Upper lobe of left lung (tissue), 6 donors: ENCODE data around the gene ERCC4. TPM values are rescaled to one million over a fixed set of nuclear protein-coding genes. Genes with fewer than 3 reads are reported as not detected.
A peak's percentile ranks its signal among the peaks of the same experiment; 100 is the strongest.

Experiments used
- ATAC-seq, 2 donors: fragments of 200-7000 bp; cut with Tn5 transposase; one replicate each; pipeline ENCODE4 v1.9.1; 2022; ENCODE audit warnings: mild to moderate bottlenecking in 2 of 2, moderate library complexity in 2 of 2; ENCODE audit not compliant: low FRiP score in 2 of 2
- DNase-seq, 2 donors: peaks; one replicate each; pipeline ENCODE4 v3.0.0-alpha.2; 2019 to 2020
- H3K27ac ChIP-seq, 4 donors: fragments of 200-600 bp; sonication (generic); one replicate each; pipeline ENCODE4 v1.5.1; 2016 to 2019
- H3K27me3 ChIP-seq, 4 donors: fragments of 200-600 bp; sonication (generic); one replicate each; pipeline ENCODE4 v1.5.1; 2017 to 2019
- H3K36me3 ChIP-seq, 4 donors: fragments of 200-600 bp; sonication (generic); one replicate each; pipeline ENCODE4 v1.5.1; 2016 to 2019
- H3K4me1 ChIP-seq, 4 donors: fragments of 200-600 bp; sonication (generic); one replicate each; pipeline ENCODE4 v1.5.1; 2018 to 2019
- H3K4me3 ChIP-seq, 4 donors: fragments of 200-600 bp; sonication (generic); one replicate each; pipeline ENCODE4 v1.5.1; 2017 to 2019; ENCODE audit warnings: mild to moderate bottlenecking in 2 of 4, moderate library complexity in 1 of 4
- H3K9me3 ChIP-seq, 4 donors: fragments of 200-600 bp; sonication (generic); one replicate each; pipeline ENCODE4 v1.5.1; 2018 to 2019
- CTCF ChIP-seq, 6 experiments: fragments of 450-650 bp in 4 of 6; fragments of 200-600 bp in 2 of 6; sonication (generic) in 2 of 6; IDR thresholded peaks; one replicate each; pipeline ENCODE4 v1.5.1; 2016 to 2019; ENCODE audit warnings: antibody characterized with exemption in 6 of 6
- EP300 ChIP-seq, 4 donors: sonication (generic); formaldehyde crosslinking; IDR thresholded peaks; one replicate each; pipeline ENCODE4 v1.5.1; 2017; ENCODE audit warnings: antibody characterized with exemption in 4 of 4, control low read depth in 2 of 4
- POLR2A ChIP-seq, 4 donors: fragments of 450-650 bp; IDR thresholded peaks; one replicate each; pipeline ENCODE4 v1.5.1; 2016 to 2017; ENCODE audit warnings: antibody characterized with exemption in 4 of 4, mild to moderate bottlenecking in 2 of 4
- POLR2AphosphoS5 ChIP-seq, 2 donors: sonication (generic); formaldehyde crosslinking; IDR thresholded peaks; one replicate each; pipeline ENCODE4 v1.5.1; 2017; ENCODE audit warnings: antibody characterized with exemption in 2 of 2
- whole genome bisulfite sequencing, 2 donors: methylation state at CpG; one replicate each; pipeline ENCODE4 v1.1.5; 2017 to 2018; 5-methylcytosine and 5-hydroxymethylcytosine counted together
- total RNA-seq, 6 donors: library from RNA; depleted of rRNA in 4 of 6; stranded (reverse); fragments of >200 nt in 4 of 6; gene quantifications; one replicate each; pipeline versions ENCODE4 v1.1.0 to v1.2.1, GENCODE V29; 2016 to 2021
- donor health status: DM: no; HTN: no; CAD: no; lungs with moderate emphysema.
- donor health status: DM: no; HTN: yes; CAD: no; lungs with severe emphysema.

ERCC4 gene
- total RNA-seq, 6 donors from 2014 or later = 4.2 to 12.1 (median 7.5) TPM

GRCh38 chr16:13931845-13932244 is 11.9 kb downstream of the ERCC4 start:
- Histone ChIP-seq H3K36me3 (peaks cover 6 to 49% (median 12%) of the 10 kb centered on the region in 4 donors), H3K9me3 (no peaks in the 10 kb centered on the region), H3K27ac (no peak overlapping the region), H3K4me3 (no peak overlapping the region), H3K4me1 (peaks cover 0 to 4% (median 0%) of the 10 kb centered on the region in 4 donors), H3K27me3 (no peaks in the 10 kb centered on the region)
- no peak for DNase-seq
- TF ChIP-seq CTCF (IDR thresholded peaks at IDR 0.05) = no peak
- TF ChIP-seq EP300 (IDR thresholded peaks at IDR 0.05) = no peak
- no peak for TF ChIP-seq POLR2A (IDR thresholded peaks at IDR 0.05)
- no peak for TF ChIP-seq POLR2AphosphoS5 (IDR thresholded peaks at IDR 0.05)
- ATAC-seq = no peak
- WGBS, 2 donors = 77 to 79% methylated on average over 10 of the region's 10 CpGs

GRCh38 chr16:13935408-13935807 is 15.5 kb downstream of the ERCC4 start:
- Histone ChIP-seq H3K4me1 (peaks cover 0 to 4% (median 0%) of the 10 kb centered on the region in 4 donors), H3K27ac (no peak overlapping the region), H3K36me3 (peaks cover 6 to 59% (median 12%) of the 10 kb centered on the region in 4 donors), H3K9me3 (no peaks in the 10 kb centered on the region), H3K27me3 (no peaks in the 10 kb centered on the region), H3K4me3 (no peak overlapping the region)
- TF ChIP-seq CTCF (IDR thresholded peaks at IDR 0.05) = peak in 3 of 6 experiments; percentile 7 to 12 (median 9)
- no peak for TF ChIP-seq POLR2AphosphoS5 (IDR thresholded peaks at IDR 0.05)
- TF ChIP-seq EP300 (IDR thresholded peaks at IDR 0.05) = no peak
- no peak for TF ChIP-seq POLR2A (IDR thresholded peaks at IDR 0.05)
- ATAC-seq (no peak), DNase-seq (no peak)
- 80 to 86% methylated on average over 12 of the region's 12 CpGs for WGBS, 2 donors

- no peaks in the 10 kb centered on the region for H3K9me3 ChIP-seq
- ATAC-seq = no peak
- peaks cover 0 to 4% (median 0%) of the 10 kb centered on the region in 4 donors for H3K4me1 ChIP-seq
- 75 to 94% methylated on average over 2 of the region's 2 CpGs for WGBS, 2 donors
- H3K36me3 ChIP-seq = peaks cover 6 to 56% (median 12%) of the 10 kb centered on the region in 4 donors
- no peak for TF ChIP-seq EP300 (IDR thresholded peaks at IDR 0.05)
- H3K27ac ChIP-seq = no peak overlapping the region
- H3K4me3 ChIP-seq = no peak overlapping the region
- DNase-seq = no peak
- no peaks in the 10 kb centered on the region for H3K27me3 ChIP-seq
These were observed 16.2 kb downstream of the ERCC4 start for GRCh38 chr16:13936155-13936554.

GRCh38 chr16:13936596-13937081 is 16.7 kb downstream of the ERCC4 start:
- peaks cover 0 to 4% (median 0%) of the 10 kb centered on the region in 4 donors for H3K4me1 ChIP-seq
- no peaks in the 10 kb centered on the region for H3K27me3 ChIP-seq
- no peak overlapping the region for H3K4me3 ChIP-seq
- TF ChIP-seq EP300 (IDR thresholded peaks at IDR 0.05) = no peak
- no peak for TF ChIP-seq POLR2A (IDR thresholded peaks at IDR 0.05)
- no peak for TF ChIP-seq CTCF (IDR thresholded peaks at IDR 0.05)
- H3K9me3 ChIP-seq = no peaks in the 10 kb centered on the region
- ATAC-seq (peak in 1 of 2 donors; percentile 66), DNase-seq (peak in 1 of 2 donors; percentile 73)
- peaks cover 6 to 51% (median 12%) of the 10 kb centered on the region in 4 donors for H3K36me3 ChIP-seq
- H3K27ac ChIP-seq = peak overlapping the region in 1 of 4 donors; percentile 7
- 54 to 62% methylated on average over 3 of the region's 3 CpGs for WGBS, 2 donors

GRCh38 chr16:13937411-13937810 is 17.5 kb downstream of the ERCC4 start:
- no peak for ATAC-seq
- Histone ChIP-seq H3K9me3 (no peaks in the 10 kb centered on the region), H3K27me3 (no peaks in the 10 kb centered on the region), H3K36me3 (peaks cover 6 to 44% (median 12%) of the 10 kb centered on the region in 4 donors), H3K27ac (no peak overlapping the region), H3K4me3 (no peak overlapping the region), H3K4me1 (peaks cover 0 to 4% (median 0%) of the 10 kb centered on the region in 4 donors)
- TF ChIP-seq POLR2A (IDR thresholded peaks at IDR 0.05) = no peak
- no peak for TF ChIP-seq CTCF (IDR thresholded peaks at IDR 0.05)
- no peak for TF ChIP-seq EP300 (IDR thresholded peaks at IDR 0.05)
- TF ChIP-seq POLR2AphosphoS5 (IDR thresholded peaks at IDR 0.05) = no peak
- WGBS, 2 donors = 88 to 92% methylated on average over 5 of the region's 5 CpGs
- no peak for DNase-seq
